SK-N-SH (cell line): ENCODE results near the gene CCDC87. TPM values are rescaled to one million over a fixed set of nuclear protein-coding genes. Genes with fewer than 3 reads are reported as not detected.

Source experiments
- CTCF ChIA-PET: fragments of 300-600, 350-600 bp; formaldehyde crosslinking; extraction: SDS; loops from one replicate; lab custom pipeline; 2021; lab: Yijun Ruan, JAX
- POLR2A ChIA-PET: fragments of 350-600 bp; sonication (Branson Sonifier 250); formaldehyde crosslinking; extraction: SDS; loops from one replicate; lab custom pipeline; 2020; ENCODE audit warnings: antibody characterized with exemption, inconsistent platforms; lab: Yijun Ruan, JAX
- DNase-seq: peaks from one replicate; pipeline ENCODE4 v3.0.0; 2012
- H2AFZ ChIP-seq: fragments of 200-600 bp; sonication (generic); 2 replicates; pipeline ENCODE4 v1.8.1; 2016; ENCODE audit warnings: antibody characterized with exemption, mild to moderate bottlenecking, low read depth
- H3F3A ChIP-seq: fragments of 200-600 bp; sonication (generic); replicated peaks from 2 replicates; pipeline ENCODE3; 2016; ENCODE audit warnings: antibody characterized with exemption, mild to moderate bottlenecking; ENCODE audit not compliant: insufficient read depth
- H3K27ac ChIP-seq, 2 experiments: fragments of 200-500 bp in 1 of 2; fragments of 200-600 bp in 1 of 2; sonication (Bioruptor generic) in 1 of 2; sonication (generic), shearing (Covaris generic) in 1 of 2; 2 replicates each; pipeline versions ENCODE4 v1.5.1 to v1.6.1; 2014 to 2016; ENCODE audit warnings: low read depth in 2 of 2, inconsistent platforms in 1 of 2, low read length in 1 of 2, mild to moderate bottlenecking in 1 of 2, mixed read lengths in 1 of 2
- H3K27me3 ChIP-seq: fragments of 200-600 bp; sonication (generic), shearing (Covaris generic); 2 replicates; pipeline ENCODE4 v1.6.1; 2016; ENCODE audit warnings: mixed run types; ENCODE audit not compliant: insufficient read depth
- H3K36me3 ChIP-seq, 2 experiments: fragments of 200-500 bp in 1 of 2; fragments of 200-600 bp in 1 of 2; sonication (Bioruptor generic) in 1 of 2; sonication (generic) in 1 of 2; replicated peaks in 1 of 2; 2 replicates each; pipeline versions ENCODE3 to v1.5.1; 2014 to 2016; ENCODE audit warnings: low read length in 1 of 2, mild to moderate bottlenecking in 1 of 2; ENCODE audit not compliant: insufficient read depth in 2 of 2, control insufficient read depth in 1 of 2
- H3K4me1 ChIP-seq, 2 experiments: fragments of 200-500 bp in 1 of 2; fragments of 200-600 bp in 1 of 2; sonication (Bioruptor generic) in 1 of 2; sonication (generic), shearing (Covaris generic) in 1 of 2; 2 replicates each; pipeline versions ENCODE4 v1.5.1 to v1.6.1; 2014 to 2016; ENCODE audit warnings: low read depth in 1 of 2, low read length in 1 of 2, mixed run types in 1 of 2; ENCODE audit not compliant: insufficient read depth in 2 of 2, control insufficient read depth in 1 of 2
- H3K4me2 ChIP-seq: fragments of 200-600 bp; sonication (generic), shearing (Covaris generic); 2 replicates; pipeline ENCODE4 v1.6.1; 2017; ENCODE audit warnings: mixed run types
- H3K4me3 ChIP-seq, 2 experiments: fragments of 200-500 bp in 1 of 2; fragments of 200-600 bp in 1 of 2; sonication (Bioruptor generic) in 1 of 2; sonication (generic), shearing (Covaris generic) in 1 of 2; 2 replicates each; pipeline versions ENCODE4 v1.5.1 to v1.8.1; 2014 to 2016; ENCODE audit warnings: low read depth in 2 of 2, inconsistent platforms in 1 of 2, low read length in 1 of 2, mild to moderate bottlenecking in 1 of 2, mixed read lengths in 1 of 2, moderate library complexity in 1 of 2
- H3K79me2 ChIP-seq: fragments of 200-600 bp; sonication (generic); 2 replicates; pipeline ENCODE4 v1.8.1; 2017; ENCODE audit warnings: mild to moderate bottlenecking; ENCODE audit not compliant: insufficient read depth
- H3K9ac ChIP-seq: fragments of 200-600 bp; sonication (generic); 2 replicates; pipeline ENCODE4 v1.6.1; 2017; ENCODE audit warnings: mixed run types
- H3K9me2 ChIP-seq: fragments of 200-600 bp; sonication (generic); 2 replicates; pipeline ENCODE4 v1.6.1; 2017; ENCODE audit warnings: mixed run types
- H3K9me3 ChIP-seq: fragments of 200-600 bp; sonication (generic); 2 replicates; pipeline ENCODE4 v1.6.1; 2017; ENCODE audit warnings: mixed run types, mild to moderate bottlenecking, moderate library complexity
- H4K20me1 ChIP-seq: fragments of 200-600 bp; sonication (generic); 2 replicates; pipeline ENCODE4 v1.6.1; 2017; ENCODE audit warnings: mild to moderate bottlenecking, mixed run types; ENCODE audit not compliant: insufficient read depth
- CHD2 ChIP-seq: fragments of 150-350 bp; IDR thresholded peaks from 2 replicates; pipeline ENCODE4 v1.6.1; 2018; ENCODE audit warnings: low read length; ENCODE audit not compliant: partially characterized antibody
- CTCF ChIP-seq: fragments of 200-600 bp; sonication (generic); IDR thresholded peaks from 2 replicates; pipeline ENCODE4 v1.6.1; 2017; ENCODE audit warnings: antibody characterized with exemption, mild to moderate bottlenecking, moderate library complexity
- ELF1 ChIP-seq: IDR thresholded peaks from 2 replicates; pipeline ENCODE4 v1.4.0; 2012
- FOSL2 ChIP-seq: IDR thresholded peaks from 2 replicates; pipeline ENCODE4 v1.4.0; 2012; ENCODE audit warnings: low read depth, mild to moderate bottlenecking, moderate library complexity, borderline replicate concordance
- FOXJ3 ChIP-seq: sonication (generic); formaldehyde crosslinking; IDR thresholded peaks from 2 replicates; pipeline ENCODE4 v1.5.1; 2020; ENCODE audit warnings: mild to moderate bottlenecking, missing genetic modification reagents
- MEF2A ChIP-seq: IDR thresholded peaks from 2 replicates; pipeline ENCODE4 v1.4.0; 2012; ENCODE audit warnings: low read depth, borderline replicate concordance
- MXI1 ChIP-seq: IDR thresholded peaks from 2 replicates; pipeline ENCODE4 v1.6.1; 2012; ENCODE audit warnings: mild to moderate bottlenecking, low read depth, low read length, improper control_type of control experiment
- NFIC ChIP-seq: IDR thresholded peaks from 2 replicates; pipeline ENCODE4 v1.4.0; 2012; ENCODE audit warnings: borderline replicate concordance
- TAF1 ChIP-seq: IDR thresholded peaks from 2 replicates; pipeline ENCODE4 v1.6.1; 2012; ENCODE audit warnings: low read depth, mild to moderate bottlenecking, low read length, moderate library complexity, borderline replicate concordance
- YY1 ChIP-seq: IDR thresholded peaks from 2 replicates; pipeline ENCODE4 v1.4.0; 2012; ENCODE audit warnings: low read depth, mild to moderate bottlenecking
- WGBS: methylation state at CpG from one replicate; pipeline ENCODE4 v1.1.6; 2017; ENCODE audit warnings: low lambda C conversion rate; 5-methylcytosine and 5-hydroxymethylcytosine counted together
- polyA plus RNA-seq, 3 experiments: library from polyadenylated mRNA; depleted of rRNA; stranded (reverse); fragments of >200 nt; gene quantifications; 2 replicates each; pipeline ENCODE4 v1.2.3, GENCODE V29; 2012
- TF ChIP-seq, protein P1 (sequence below): fragments of 150-350 bp; IDR thresholded peaks from 2 replicates; pipeline ENCODE4 v1.6.1; 2016; ENCODE audit warnings: mild to moderate bottlenecking, low read depth, low read length

Gene CCDC87
- polyA plus RNA-seq, 1 of the 3 experiments (the other 2 are of a cell fraction) = 0.21 TPM

GRCh38 chr11:66548041-66548440 is 44.8 kb downstream of the CCDC87 start (continued):
- no peak for TF ChIP-seq CTCF
- TF ChIP-seq, all 33 proteins: peak for 0

GRCh38 chr11:66547662-66548009 is 45.2 kb downstream of the CCDC87 start:
- H3K9me2 ChIP-seq = no peaks in the 10 kb centered on the region
- H3K4me3 ChIP-seq = no peak overlapping the region
- no peaks in the 10 kb centered on the region for H3K9me3 ChIP-seq
- 56% methylated on average over 5 of the region's 5 CpGs for WGBS
- ChIA-PET CTCF (no interaction called here), POLR2A (no interaction called here)
- H3F3A ChIP-seq = peaks cover 4% of the 10 kb centered on the region
- TF ChIP-seq MEF2A = no peak
- no peak for TF ChIP-seq CHD2
- no peak for TF ChIP-seq TAF1
- no peak for TF ChIP-seq YY1
- TF ChIP-seq FOXJ3 (CRISPR knock-in tag) = no peak
- no peak for TF ChIP-seq FOSL2
- TF ChIP-seq NFIC = no peak
- TF ChIP-seq, protein P1, sequence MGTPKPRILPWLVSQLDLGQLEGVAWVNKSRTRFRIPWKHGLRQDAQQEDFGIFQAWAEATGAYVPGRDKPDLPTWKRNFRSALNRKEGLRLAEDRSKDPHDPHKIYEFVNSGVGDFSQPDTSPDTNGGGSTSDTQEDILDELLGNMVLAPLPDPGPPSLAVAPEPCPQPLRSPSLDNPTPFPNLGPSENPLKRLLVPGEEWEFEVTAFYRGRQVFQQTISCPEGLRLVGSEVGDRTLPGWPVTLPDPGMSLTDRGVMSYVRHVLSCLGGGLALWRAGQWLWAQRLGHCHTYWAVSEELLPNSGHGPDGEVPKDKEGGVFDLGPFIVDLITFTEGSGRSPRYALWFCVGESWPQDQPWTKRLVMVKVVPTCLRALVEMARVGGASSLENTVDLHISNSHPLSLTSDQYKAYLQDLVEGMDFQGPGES = no peak
- no peak for TF ChIP-seq MXI1
- no peak for TF ChIP-seq ELF1
- no peak for TF ChIP-seq CTCF
- DNase-seq = no peak
- no peaks in the 10 kb centered on the region for H3K36me3 ChIP-seq
- H3K9ac ChIP-seq = no peak overlapping the region
- H3K4me2 ChIP-seq = no peak overlapping the region
- H3K79me2 ChIP-seq = peaks cover 7% of the 10 kb centered on the region
- H2AFZ ChIP-seq = no peak overlapping the region
- H3K27me3 ChIP-seq = no peaks in the 10 kb centered on the region
- H3K4me1 ChIP-seq = peaks cover 0 to 10% of the 10 kb centered on the region in 2 experiments; a peak in 1 of 4 replicates
- no peak overlapping the region for H3K27ac ChIP-seq
- no peaks in the 10 kb centered on the region for H4K20me1 ChIP-seq
